Measurements from ENCODE around the gene GHRHR.

Gene GHRHR

GRCh38 chr7:30984359-30985107 lies 20.8 kb downstream of the GHRHR start:
- peak in 8 of 56 donors; percentile 4 to 44 (median 16) for DNase-seq

GRCh38 chr7:30985756-30986155 lies 22.0 kb downstream of the GHRHR start:
- no peak for DNase-seq

DNA sequence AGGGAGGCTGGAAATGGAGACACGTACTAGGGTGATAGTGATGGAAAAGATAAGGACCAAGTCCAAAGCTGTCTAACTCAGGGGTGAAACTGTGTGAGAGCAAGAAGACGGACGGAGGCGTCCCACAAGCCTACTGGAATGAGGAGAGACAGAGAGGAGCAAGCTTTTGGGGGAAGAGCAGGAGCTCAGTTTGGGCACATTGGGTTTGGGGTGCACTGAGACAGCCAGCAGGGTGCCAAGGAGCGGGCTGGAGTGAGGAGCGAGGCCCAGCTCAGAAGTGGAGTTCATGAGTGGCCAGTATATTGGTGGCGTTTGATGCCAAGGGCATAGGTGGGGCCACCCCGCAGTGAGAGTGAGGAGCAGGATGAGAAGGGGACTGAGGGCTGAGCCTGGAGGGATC lies 22.6 kb downstream of the GHRHR start:
- DNase-seq: no peak

DNA sequence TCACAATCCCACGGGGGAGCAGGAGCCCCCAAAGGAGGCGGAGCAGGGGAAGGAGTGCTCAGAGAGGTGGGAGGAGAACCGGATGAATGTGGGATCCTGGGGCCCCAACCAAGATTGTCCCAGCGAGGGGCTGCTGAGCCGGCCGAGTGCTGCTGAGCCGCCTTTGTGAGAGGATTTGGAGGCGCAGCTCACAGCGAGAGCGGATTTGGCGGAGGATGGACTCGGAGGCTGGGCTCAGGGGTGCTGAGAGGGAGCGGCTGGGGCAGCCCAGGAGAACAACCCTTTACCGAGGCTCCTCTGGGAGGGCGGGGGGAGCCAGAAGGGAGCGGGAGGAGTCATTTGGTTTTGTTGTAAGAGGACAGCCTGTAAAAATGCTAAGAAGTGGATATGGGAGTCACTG lies 23.0 kb downstream of the GHRHR start:
- DNase-seq: no peak

DNA sequence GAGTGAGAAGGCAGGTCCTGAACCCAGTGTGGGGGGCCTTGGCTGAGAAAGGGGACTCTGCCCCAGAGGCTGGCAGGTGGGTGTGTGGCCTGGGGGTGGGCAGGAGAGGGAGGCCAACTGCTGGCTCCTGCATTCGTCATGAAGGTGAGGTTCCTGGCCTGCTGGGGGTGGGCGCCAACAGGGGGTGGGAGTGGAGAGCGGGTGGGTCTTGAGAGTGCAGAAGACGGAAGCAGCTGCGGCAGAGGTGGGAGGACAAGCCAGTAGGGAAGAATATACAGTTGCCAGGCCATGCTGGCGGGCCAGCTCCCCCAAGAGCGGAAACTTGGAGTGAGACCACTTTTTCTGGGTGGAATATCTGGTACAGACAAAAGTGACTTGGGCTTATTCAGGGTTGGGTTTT lies 23.4 kb downstream of the GHRHR start:
- no peak for DNase-seq

GRCh38 chr7:30987936-30988335 lies 24.2 kb downstream of the GHRHR start:
- no peak for DNase-seq

GRCh38 chr7:30988351-30989005 lies 24.7 kb downstream of the GHRHR start:
- peak in 49 of 56 donors; percentile 7 to 80 (median 35) for DNase-seq

DNA sequence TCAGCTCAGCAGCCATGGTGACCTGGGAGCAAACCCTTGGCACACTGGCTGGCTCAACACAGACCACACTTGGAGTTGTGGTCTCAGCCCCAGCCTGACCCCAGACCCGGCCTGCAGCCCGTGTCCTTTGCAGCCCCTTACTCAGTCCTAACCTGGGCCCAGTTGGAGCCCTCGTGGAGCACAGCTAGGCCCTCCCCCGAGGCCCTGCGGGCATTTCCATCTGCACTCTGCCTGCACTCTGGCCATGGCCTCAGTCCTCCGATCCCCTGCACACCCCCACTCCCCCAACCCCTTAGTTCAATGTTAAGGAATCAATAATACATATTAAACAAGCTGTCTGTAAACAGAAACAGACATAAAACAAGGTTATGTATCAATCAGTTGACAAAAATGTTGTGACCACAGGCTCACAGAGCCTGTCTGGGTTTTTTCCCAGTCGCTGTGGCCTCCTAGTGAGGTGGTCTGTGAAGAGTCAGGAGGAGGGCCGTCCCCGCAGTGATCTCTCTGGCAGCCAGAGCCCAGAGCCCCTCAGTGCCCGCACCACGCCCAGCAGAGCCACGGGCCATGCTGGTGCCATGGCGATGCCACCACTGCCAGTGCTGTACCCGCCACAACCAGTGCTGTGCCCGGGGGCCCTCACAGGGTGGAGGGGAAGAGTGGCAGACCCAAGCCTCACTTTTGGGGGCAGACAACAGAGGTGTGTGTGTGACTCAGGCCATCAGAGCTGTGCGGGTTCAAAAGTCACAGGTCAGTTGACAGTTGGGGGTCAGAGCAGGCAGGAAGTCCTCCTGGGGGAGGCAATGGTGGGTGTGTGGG lies 25.5 kb downstream of the GHRHR start:
- DNase-seq: no peak

GRCh38 chr7:30989824-30990672 lies 26.3 kb downstream of the GHRHR start:
- DNase-seq: no peak

DNA sequence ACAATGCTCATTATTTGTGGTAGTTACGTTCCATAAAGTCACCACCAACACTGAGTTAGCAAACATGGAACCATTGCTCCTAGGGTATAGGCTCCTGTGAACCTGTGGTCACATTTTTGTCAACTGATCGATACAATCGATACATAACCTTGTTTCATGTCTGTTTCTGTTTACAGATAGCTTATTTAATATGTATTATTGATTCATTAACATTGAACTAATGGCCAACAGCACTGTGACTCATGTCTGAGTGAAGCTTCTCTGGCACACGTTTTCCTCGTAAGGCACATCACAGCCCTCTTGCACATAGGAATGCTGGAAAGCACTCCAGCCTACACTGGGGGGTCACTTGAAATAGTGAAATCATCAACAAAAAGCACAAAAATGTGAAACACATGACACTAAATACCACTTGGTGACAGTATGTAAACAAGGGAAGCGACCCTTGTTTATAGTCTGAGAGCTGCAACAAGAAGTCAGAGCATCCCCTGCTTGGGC lies 27.0 kb downstream of the GHRHR start:
- no peak for DNase-seq

DNA sequence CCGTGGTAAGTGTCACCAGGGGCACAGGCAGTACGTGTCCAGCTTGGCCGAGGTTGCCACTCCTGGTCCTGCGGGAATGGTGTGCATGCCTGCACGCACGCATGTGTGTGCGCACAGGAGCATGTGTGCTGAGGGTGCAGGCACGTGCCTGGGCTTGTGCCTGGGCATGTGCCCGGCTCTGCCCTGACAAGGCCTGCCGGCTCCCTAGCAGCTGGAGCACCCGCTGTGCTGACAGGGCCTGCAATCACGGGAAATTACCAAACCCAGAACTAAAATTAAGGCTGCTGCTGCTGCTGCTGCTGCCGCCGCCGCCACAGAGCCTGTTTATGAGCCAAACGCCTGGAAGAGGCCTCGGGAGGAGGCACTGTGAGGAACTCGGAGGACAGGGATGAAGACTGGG lies 28.7 kb downstream of the GHRHR start:
- DNase-seq: no peak

DNA sequence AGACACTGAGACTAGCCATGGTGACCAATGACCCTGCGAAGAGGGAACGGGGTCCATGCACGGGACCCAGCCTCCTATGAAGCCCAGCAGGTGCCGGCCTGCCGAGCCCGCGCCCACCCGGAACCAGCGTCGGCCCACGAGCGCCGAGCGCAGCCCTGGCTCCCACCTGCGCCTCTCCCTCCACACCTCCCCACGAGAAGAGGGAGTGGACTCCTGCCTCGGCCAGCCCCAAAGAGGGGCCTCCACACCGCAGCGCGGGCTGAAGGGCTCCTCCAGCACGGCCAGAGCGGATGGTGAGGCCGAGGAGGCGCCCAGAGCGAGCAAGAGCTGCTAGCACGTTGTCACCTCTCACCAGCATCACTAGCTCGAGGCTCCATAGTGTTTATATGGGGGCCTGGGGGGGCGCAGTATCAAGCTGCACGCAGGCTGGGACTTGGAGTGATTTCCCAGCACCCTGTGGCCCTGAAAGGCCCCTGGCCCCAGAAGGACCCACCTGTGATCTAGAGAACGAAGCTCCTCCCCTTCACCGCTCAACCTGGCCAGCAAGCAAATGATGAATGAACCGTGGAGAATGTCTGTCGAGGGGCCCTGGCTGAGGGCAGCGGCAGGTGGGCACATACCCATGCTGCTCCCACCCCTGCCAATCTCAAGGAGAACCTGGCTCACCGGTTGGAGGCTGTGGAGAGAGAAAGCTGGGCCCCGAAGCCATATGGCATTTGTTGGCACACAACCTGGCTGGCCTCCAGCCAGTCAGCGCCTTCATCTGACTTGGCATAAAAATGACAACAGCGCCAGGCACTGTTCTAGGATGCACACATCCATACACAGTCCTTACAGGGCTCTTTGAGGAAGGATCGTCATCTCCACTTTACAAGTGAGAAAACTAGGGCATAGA lies 30.7 kb downstream of the GHRHR start:
- no peak for DNase-seq

- no peak for DNase-seq
These were observed 31.8 kb downstream of the GHRHR start for GRCh38 chr7:30995536-30995935.

GRCh38 chr7:30996256-30996655 lies 32.5 kb downstream of the GHRHR start:
- DNase-seq: no peak

GRCh38 chr7:30996883-30997282 lies 33.1 kb downstream of the GHRHR start:
- DNase-seq: no peak

- no peak for DNase-seq
These were observed 33.6 kb downstream of the GHRHR start for GRCh38 chr7:30997316-30997715.

DNA sequence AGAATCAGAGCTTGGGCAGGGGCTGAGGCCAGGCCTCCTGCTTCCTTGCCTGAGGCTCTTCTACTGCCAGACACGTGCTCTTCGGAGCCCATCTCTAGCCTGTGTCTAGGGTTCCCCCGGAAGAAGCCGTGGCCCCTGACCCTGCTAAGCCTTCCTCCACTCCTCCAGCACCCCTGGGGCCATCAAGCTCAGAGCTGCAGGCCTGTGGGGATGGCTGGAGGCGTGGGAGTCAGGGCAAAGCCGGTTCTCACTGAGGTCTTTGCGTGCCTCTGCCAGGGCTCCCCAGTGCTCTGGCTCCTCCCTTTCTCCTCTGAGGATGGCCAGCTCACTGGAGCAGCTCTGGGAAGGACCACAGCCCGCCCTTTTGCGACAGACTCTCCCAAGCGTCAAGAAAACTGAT lies 34.4 kb downstream of the GHRHR start:
- no peak for DNase-seq

- no peak for DNase-seq
These were observed 36.5 kb downstream of the GHRHR start for GRCh38 chr7:31000161-31000693.

- no peak for DNase-seq
These were observed 37.0 kb downstream of the GHRHR start for GRCh38 chr7:31000779-31001178.

DNA sequence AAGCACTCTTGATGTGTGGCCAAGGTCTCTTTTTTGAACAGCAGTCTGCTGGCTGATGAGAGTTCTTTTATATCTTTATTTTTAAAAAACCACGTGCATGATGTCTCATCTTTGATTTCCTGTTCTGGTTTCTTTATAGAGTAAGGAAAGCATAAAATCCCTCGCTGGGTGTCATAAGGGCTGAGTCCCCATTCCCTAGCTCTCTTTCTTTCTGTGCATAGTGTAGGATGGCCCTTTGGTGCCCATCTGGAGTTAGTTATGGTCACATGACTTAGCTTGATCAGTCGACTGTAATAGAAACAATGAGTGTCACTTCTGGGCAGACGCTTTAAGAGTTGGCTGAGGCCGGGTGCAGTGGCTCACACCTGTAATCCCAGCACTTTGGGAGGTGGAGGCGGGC lies 38.5 kb downstream of the GHRHR start:
- no peak for DNase-seq
